GM18498 (cell line): Measurements from ENCODE around the gene HIBCH.
"Not testable (repeated sequence)": the region's sequence is repeated elsewhere in the genome, so short reads cannot be mapped to it uniquely, and the experiment has no call there.

Experiments
- ATAC-seq: cut with Tn5 transposase; IDR thresholded peaks from one replicate; pipeline ENCODE4 v1.9.1; 2021; ENCODE audit warnings: mild to moderate bottlenecking, moderate library complexity; ENCODE audit not compliant: unreplicated experiment

The HIBCH gene

GRCh38 chr2:190162851-190163250, 156.8 kb downstream of the HIBCH start:
- ATAC-seq = no peak

DNA sequence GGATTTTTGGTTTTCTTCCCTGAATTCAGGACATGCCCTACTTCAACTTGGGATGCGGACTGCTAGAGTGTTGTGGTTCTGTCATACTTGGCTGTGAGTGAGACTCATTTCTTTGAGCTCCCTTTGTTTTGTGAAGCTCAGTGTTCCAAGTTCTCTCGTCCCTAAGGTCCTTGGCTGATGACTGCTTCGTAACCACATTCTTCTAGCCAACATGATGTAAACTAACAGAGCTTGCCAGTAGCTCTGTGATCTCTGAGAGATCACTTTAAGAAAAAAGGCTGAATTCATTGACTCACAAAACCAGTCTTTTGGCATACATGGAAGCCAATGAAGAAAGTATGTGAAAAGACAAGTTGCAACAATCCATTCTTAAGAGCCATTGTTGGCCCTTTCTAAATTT, 160.2 kb downstream of the HIBCH start:
- ATAC-seq = no peak

GRCh38 chr2:190158798-190159434, 160.7 kb downstream of the HIBCH start:
- ATAC-seq = no peak

GRCh38 chr2:190157613-190158528, 161.8 kb downstream of the HIBCH start:
- not testable (repeated sequence) for ATAC-seq

- no peak for ATAC-seq
Observed at GRCh38 chr2:190156530-190157212, 163.0 kb downstream of the HIBCH start.
